Activated T-cell treated with anti-CD3 and anti-CD28 coated beads, Interleukin-2, amount 50 U/mL, for 72 hours (primary cell): ENCODE results near the gene JAGN1. TPM values are rescaled to one million over a fixed set of nuclear protein-coding genes. Genes with fewer than 3 reads are reported as not detected.
"Not testable (repeated sequence)": the region's sequence is repeated elsewhere in the genome, so short reads cannot be mapped to it uniquely, and the experiment has no call there.

Experiments used
- ATAC-seq, 2 donors: fragments of 150-1000 bp; cut with Tn5 transposase; replicated peaks in 1 of 2; 2 replicates each; pipeline ENCODE4 v1.10.0; 2021; ENCODE audit warnings: moderate library complexity in 2 of 2, mild to moderate bottlenecking in 1 of 2
- DNase-seq, 2 donors: peaks; one replicate each; pipeline ENCODE4 v3.0.0; 2021 to 2022; ENCODE audit warnings: mixed read lengths in 1 of 2
- H3K27ac Mint-ChIP-seq: one replicate; pipeline ENCODE4 v1.8.0; 2022; ENCODE audit warnings: mild to moderate bottlenecking, moderate library complexity, mixed read lengths
- H3K27me3 Mint-ChIP-seq: one replicate; pipeline ENCODE4 v1.8.0; 2022; ENCODE audit warnings: low read depth, mixed read lengths
- H3K36me3 Mint-ChIP-seq, 2 donors: one replicate each; pipeline ENCODE4 v1.8.0; 2022; ENCODE audit warnings: mixed read lengths in 2 of 2, mild to moderate bottlenecking in 1 of 2; ENCODE audit not compliant: insufficient read depth in 2 of 2
- H3K4me1 Mint-ChIP-seq: one replicate; pipeline ENCODE4 v1.8.0; 2022; ENCODE audit warnings: low read depth, mixed read lengths
- H3K4me3 Mint-ChIP-seq, 2 donors: one replicate each; pipeline ENCODE4 v1.8.0; 2022; ENCODE audit warnings: mild to moderate bottlenecking in 2 of 2, mixed read lengths in 2 of 2, moderate library complexity in 2 of 2
- H3K9me3 Mint-ChIP-seq, 2 donors: one replicate each; pipeline ENCODE4 v1.8.0; 2022; ENCODE audit warnings: mixed read lengths in 2 of 2
- total RNA-seq, 2 donors: library from RNA; stranded (reverse); gene quantifications; one replicate each; pipeline ENCODE4 v1.2.3, GENCODE V29; 2022

The JAGN1 gene
- total RNA-seq, 2 donors from 2014 or later, result 34.6 to 39.4 TPM

- Mint-ChIP-seq H3K27me3 (peaks cover 8% of the 10 kb centered on the region), H3K4me1 (peaks cover 12% of the 10 kb centered on the region), H3K27ac (no peak overlapping the region), H3K4me3 (no peak overlapping the region), H3K36me3 (no peaks in the 10 kb centered on the region), H3K9me3 (no peaks in the 10 kb centered on the region)
- no peak for ATAC-seq
- DNase-seq, result no peak
These were observed 37.7 kb downstream of the JAGN1 start for GRCh38 chr3:9928158-9928557.

- ATAC-seq (no peak), DNase-seq (no peak)
- Mint-ChIP-seq H3K27ac (no peak overlapping the region), H3K9me3 (no peaks in the 10 kb centered on the region), H3K4me3 (no peak overlapping the region), H3K36me3 (peaks cover 0 to 2% of the 10 kb centered on the region in 2 donors), H3K4me1 (peaks cover 34% of the 10 kb centered on the region), H3K27me3 (no peaks in the 10 kb centered on the region)
These were observed 40.5 kb downstream of the JAGN1 start for GRCh38 chr3:9930804-9931418.

GRCh38 chr3:9932535-9932842 lies 42.1 kb downstream of the JAGN1 start:
- Mint-ChIP-seq H3K36me3 (peaks cover 0 to 3% of the 10 kb centered on the region in 2 donors), H3K4me3 (peak overlapping the region; percentile 95 to 99), H3K27ac (peak overlapping the region; percentile 98), H3K9me3 (no peaks in the 10 kb centered on the region), H3K27me3 (no peaks in the 10 kb centered on the region), H3K4me1 (peaks cover 34% of the 10 kb centered on the region)
- no peak for DNase-seq
- no peak for ATAC-seq

GRCh38 chr3:9932843-9933560 lies 42.6 kb downstream of the JAGN1 start:
- Mint-ChIP-seq H3K4me1 (peaks cover 34% of the 10 kb centered on the region), H3K9me3 (no peaks in the 10 kb centered on the region), H3K27me3 (no peaks in the 10 kb centered on the region), H3K36me3 (peaks cover 0 to 3% of the 10 kb centered on the region in 2 donors), H3K27ac (peak overlapping the region; percentile 98), H3K4me3 (peak overlapping the region; percentile 95 to 99)
- ATAC-seq, result peak; percentile 83
- peak; percentile 90 to 91 for DNase-seq

GRCh38 chr3:9933561-9934234 lies 43.3 kb downstream of the JAGN1 start, which contains the start of gene CRELD1:
TSS of gene CRELD1 (plus strand) at chr3:9933834. CDS start at chr3:9934439, 605 bp downstream.
- H3K27ac Mint-ChIP-seq, result peak within 1 kb of the TSS; percentile 98
- H3K36me3 Mint-ChIP-seq, result peaks cover 0 to 3% of the 10 kb centered on the region in 2 donors
- ATAC-seq (peak; percentile 84 to 85), DNase-seq (peak; percentile 98)
- peak within 1 kb of the TSS; percentile 95 to 99 for H3K4me3 Mint-ChIP-seq
- no peaks in the 10 kb centered on the region for H3K9me3 Mint-ChIP-seq
- H3K27me3 Mint-ChIP-seq, result no peaks in the 10 kb centered on the region
- H3K4me1 Mint-ChIP-seq, result peaks cover 34% of the 10 kb centered on the region

- Mint-ChIP-seq H3K27ac (peak overlapping the region; percentile 97), H3K36me3 (peaks cover 0 to 3% of the 10 kb centered on the region in 2 donors), H3K27me3 (no peaks in the 10 kb centered on the region), H3K4me3 (peak overlapping the region; percentile 95 to 99), H3K4me1 (peaks cover 34% of the 10 kb centered on the region), H3K9me3 (no peaks in the 10 kb centered on the region)
- DNase-seq (no peak), ATAC-seq (no peak)
These were observed 43.8 kb downstream of the JAGN1 start for GRCh38 chr3:9934235-9934621.

- no peaks in the 10 kb centered on the region for H3K9me3 Mint-ChIP-seq
- H3K4me1 Mint-ChIP-seq, result peaks cover 34% of the 10 kb centered on the region
- peak overlapping the region; percentile 16 for H3K27ac Mint-ChIP-seq
- peak overlapping the region; percentile 95 to 99 for H3K4me3 Mint-ChIP-seq
- DNase-seq, result no peak
- no peak for ATAC-seq
- no peaks in the 10 kb centered on the region for H3K27me3 Mint-ChIP-seq
- peaks cover 0 to 3% of the 10 kb centered on the region in 2 donors for H3K36me3 Mint-ChIP-seq
These were observed 44.6 kb downstream of the JAGN1 start for GRCh38 chr3:9934993-9935392.

- no peaks in the 10 kb centered on the region for H3K9me3 Mint-ChIP-seq
- peaks cover 0 to 3% of the 10 kb centered on the region in 2 donors for H3K36me3 Mint-ChIP-seq
- no peak for DNase-seq
- H3K4me1 Mint-ChIP-seq, result peaks cover 34% of the 10 kb centered on the region
- H3K4me3 Mint-ChIP-seq, result no peak overlapping the region
- H3K27me3 Mint-ChIP-seq, result no peaks in the 10 kb centered on the region
- H3K27ac Mint-ChIP-seq, result peak overlapping the region; percentile 16
- no peak for ATAC-seq
These were observed 45.6 kb downstream of the JAGN1 start for GRCh38 chr3:9935966-9936510.

GRCh38 chr3:9937486-9938238 lies 47.3 kb downstream of the JAGN1 start:
- peaks cover 24% of the 10 kb centered on the region for H3K4me1 Mint-ChIP-seq
- H3K9me3 Mint-ChIP-seq, result no peaks in the 10 kb centered on the region
- H3K36me3 Mint-ChIP-seq, result peaks cover 2 to 3% of the 10 kb centered on the region in 2 donors
- DNase-seq (no peak), ATAC-seq (no peak)
- no peaks in the 10 kb centered on the region for H3K27me3 Mint-ChIP-seq
- H3K4me3 Mint-ChIP-seq, result no peak overlapping the region
- H3K27ac Mint-ChIP-seq, result no peak overlapping the region

GRCh38 chr3:9938966-9939365 lies 48.6 kb downstream of the JAGN1 start:
- H3K27ac Mint-ChIP-seq, result peak overlapping the region; percentile 25
- H3K4me3 Mint-ChIP-seq, result no peak overlapping the region
- ATAC-seq, result no peak
- DNase-seq, result no peak
- H3K4me1 Mint-ChIP-seq, result peaks cover 20% of the 10 kb centered on the region
- peaks cover 2% of the 10 kb centered on the region in 2 donors for H3K36me3 Mint-ChIP-seq
- no peaks in the 10 kb centered on the region for H3K27me3 Mint-ChIP-seq
- no peaks in the 10 kb centered on the region for H3K9me3 Mint-ChIP-seq

GRCh38 chr3:9939906-9940305 lies 49.5 kb downstream of the JAGN1 start:
- not testable (repeated sequence) for H3K36me3 Mint-ChIP-seq

GRCh38 chr3:9940746-9941145 lies 50.3 kb downstream of the JAGN1 start:
- H3K36me3 Mint-ChIP-seq, result peaks cover 2% of the 10 kb centered on the region in 2 donors
- peaks cover 2% of the 10 kb centered on the region for H3K4me1 Mint-ChIP-seq
- no peak overlapping the region for H3K4me3 Mint-ChIP-seq
- DNase-seq, result no peak
- H3K9me3 Mint-ChIP-seq, result no peaks in the 10 kb centered on the region
- H3K27ac Mint-ChIP-seq, result no peak overlapping the region
- no peaks in the 10 kb centered on the region for H3K27me3 Mint-ChIP-seq
- no peak for ATAC-seq

More at GRCh38 chr3:9939906-9940305, 49.5 kb downstream of the JAGN1 start:
- not testable (repeated sequence) for H3K27me3 Mint-ChIP-seq, H3K4me3 Mint-ChIP-seq, H3K27ac Mint-ChIP-seq, H3K9me3 Mint-ChIP-seq, DNase-seq, ATAC-seq
- peaks cover 11% of the 10 kb centered on the region for H3K4me1 Mint-ChIP-seq
